NCI-H2227 (cell line): Measurements from ENCODE around the gene C5orf34.
"Not testable (repeated sequence)": the region's sequence is repeated elsewhere in the genome, so short reads cannot be mapped to it uniquely, and the experiment has no call there.

Experiments used
- DNase-seq: peaks from one replicate; lab custom pipeline; 2025; ENCODE audit not compliant: unreplicated experiment; lab: John Stamatoyannopoulos, UW

Gene C5orf34, protein sequence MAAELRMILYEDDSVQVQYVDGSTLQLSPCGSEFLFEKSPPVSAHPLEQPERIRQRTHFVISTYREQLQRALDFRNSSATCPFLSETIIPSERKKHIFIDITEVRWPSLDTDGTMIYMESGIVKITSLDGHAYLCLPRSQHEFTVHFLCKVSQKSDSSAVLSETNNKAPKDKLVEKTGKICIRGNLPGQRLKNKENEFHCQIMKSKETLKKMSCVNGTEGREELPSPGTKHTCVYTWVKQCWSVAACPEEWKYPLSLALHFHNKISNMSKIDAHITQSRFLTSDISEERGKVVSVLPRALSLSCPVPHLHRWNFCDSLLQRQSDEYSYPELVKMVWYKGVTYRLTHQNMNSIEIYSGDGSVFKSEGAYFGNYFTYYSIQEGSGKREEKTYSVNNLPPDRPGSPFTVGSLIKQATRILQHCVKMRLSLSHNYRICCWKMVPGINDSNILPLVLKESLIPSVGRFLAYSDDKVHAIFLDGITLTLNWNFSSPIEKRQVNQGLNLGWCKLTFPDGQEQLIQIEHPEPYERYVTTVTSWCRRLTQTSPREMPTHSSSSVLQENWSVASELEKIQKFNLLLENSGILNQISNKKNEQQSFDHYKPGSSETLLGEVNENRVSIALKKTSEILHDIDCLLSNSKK

GRCh38 chr5:43514816-43515677, at the start of gene C5orf34:
Gene C5orf34, minus strand, starts transcription at chr5:43515148. Its CDS starts 5,809 bp downstream, at chr5:43509339.
- peak; percentile 99 for DNase-seq

- no peak for DNase-seq
These were observed 49.4 kb upstream of the C5orf34 start for GRCh38 chr5:43564289-43564850.

- DNase-seq: no peak
These were observed 48.4 kb upstream of the C5orf34 start for GRCh38 chr5:43563321-43563720.

DNA sequence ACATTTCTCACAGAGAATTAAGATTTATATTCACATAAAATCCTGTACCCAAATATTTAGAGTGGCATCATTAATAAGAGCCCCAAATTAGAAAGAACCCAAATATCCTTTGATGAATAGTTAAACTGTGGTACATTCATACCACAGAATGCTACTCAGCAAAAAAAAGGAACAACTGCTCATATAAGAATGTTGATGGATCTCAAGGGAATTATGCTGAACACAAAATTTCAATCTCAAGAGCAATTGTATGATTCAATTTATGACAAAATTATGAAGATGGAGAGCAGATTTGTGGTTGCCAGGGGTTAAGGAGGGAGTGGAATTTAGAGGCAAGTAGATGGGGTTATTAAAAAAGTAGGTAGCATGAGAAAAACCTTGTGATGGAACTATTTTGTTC, 46.4 kb upstream of the C5orf34 start:
- no peak for DNase-seq

DNA sequence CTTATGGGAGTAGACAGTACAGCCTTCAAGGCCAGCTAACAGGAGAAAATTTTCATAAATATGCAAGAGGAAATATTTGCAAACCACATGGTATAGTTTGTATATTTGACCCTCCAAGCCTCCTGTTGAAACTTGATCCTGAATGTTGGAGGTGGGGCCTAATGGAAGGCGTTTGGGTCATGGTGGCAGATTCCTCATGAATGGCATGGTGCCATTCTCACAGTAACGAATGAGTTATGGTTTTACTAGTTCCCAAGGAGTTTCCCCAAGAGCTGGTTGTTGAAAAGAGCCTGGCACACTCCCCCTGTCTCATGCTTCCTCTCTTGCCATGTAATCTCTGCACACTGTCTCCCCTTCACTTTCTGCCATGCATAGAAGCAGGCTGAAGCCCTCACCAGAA, 45.2 kb upstream of the C5orf34 start:
- DNase-seq: no peak

- DNase-seq: peak; percentile 96
These were observed 42.1 kb upstream of the C5orf34 start, which contains the start of gene PAIP1 for GRCh38 chr5:43556857-43557542. Gene PAIP1, minus strand, starts transcription at chr5:43557077. Its CDS starts 231 bp downstream, at chr5:43556846.

- not testable (repeated sequence) for DNase-seq
These were observed 41.6 kb upstream of the C5orf34 start for GRCh38 chr5:43556607-43556856.

GRCh38 chr5:43555895-43556606, 41.1 kb upstream of the C5orf34 start:
- DNase-seq: peak; percentile 72

DNA sequence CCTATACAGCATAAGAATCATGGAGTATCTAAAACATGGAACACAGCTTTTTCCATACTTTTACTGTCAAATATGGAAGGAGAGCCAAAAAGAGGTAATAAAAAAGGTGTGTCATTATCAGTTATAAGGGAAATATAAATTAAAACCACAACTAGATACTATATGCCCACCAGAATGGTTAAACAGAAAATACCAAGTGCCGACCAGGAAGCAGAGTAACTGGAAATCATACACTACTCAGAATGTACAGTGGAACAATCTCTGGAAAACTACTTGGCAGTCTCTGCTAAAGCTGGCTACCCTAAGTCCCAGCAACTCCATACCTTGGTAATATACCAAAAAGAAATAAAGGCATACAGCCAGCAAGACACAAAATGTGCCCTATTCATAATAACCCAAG, 39.5 kb upstream of the C5orf34 start:
- no peak for DNase-seq

DNA sequence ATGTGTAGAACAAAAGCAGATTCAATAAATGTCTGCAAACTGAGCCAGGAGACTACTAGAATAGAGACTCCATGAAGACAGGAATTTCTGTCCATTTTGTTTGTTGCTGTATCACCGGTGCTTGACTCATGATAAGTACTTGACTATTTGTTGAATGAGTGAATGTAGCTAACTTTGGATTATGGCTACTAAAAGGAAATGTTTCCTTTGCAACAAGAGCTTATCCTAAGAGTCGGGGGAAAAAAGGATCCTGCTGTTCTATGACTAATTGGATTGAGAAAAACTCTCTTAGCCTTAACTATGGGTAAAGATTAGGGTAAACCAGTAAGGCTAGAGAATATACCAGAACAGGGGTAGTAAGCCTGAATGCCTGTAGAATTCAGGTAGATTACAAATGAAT, 38.4 kb upstream of the C5orf34 start:
- no peak for DNase-seq

DNA sequence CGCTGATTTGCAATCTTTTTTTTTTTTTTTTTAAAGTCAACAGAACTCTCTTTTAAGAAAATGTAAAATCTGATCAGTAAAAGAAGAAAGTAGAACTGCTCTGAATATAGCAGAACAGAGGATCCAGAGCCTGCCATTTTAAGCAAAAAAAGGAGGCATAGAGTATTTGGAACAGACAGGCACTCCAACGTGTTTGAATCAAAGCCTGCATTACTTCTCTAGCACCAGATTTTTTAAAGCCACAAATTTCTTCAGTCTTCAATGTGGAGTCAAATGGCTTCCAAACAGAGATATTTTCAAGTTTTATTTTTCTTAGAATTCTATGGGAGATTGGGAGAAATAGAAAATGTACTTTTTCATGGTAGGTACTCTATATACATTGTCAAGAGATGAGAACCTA, 36.8 kb upstream of the C5orf34 start:
- DNase-seq: no peak

DNA sequence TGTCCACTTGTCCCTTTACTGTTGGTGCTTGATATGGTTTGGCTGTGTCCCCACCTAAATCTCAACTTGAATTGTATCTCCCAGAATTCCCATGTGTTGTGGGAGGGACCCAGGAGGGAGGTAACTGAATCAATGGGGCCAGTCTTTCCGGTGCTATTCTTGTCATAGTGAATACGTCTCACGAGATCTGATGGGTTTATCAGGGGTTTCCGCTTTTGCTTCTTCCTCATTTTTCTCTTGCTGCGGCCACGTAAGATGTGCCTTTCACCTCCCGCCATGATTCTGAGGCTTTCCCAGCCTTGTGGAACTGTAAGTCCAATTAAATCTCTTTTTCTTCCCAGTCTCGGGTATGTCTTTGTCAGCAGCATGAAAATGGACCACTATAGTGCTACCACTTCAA, 34.3 kb upstream of the C5orf34 start:
- not testable (repeated sequence) for DNase-seq

GRCh38 chr5:43548358-43548757, 33.4 kb upstream of the C5orf34 start:
- DNase-seq: no peak

DNA sequence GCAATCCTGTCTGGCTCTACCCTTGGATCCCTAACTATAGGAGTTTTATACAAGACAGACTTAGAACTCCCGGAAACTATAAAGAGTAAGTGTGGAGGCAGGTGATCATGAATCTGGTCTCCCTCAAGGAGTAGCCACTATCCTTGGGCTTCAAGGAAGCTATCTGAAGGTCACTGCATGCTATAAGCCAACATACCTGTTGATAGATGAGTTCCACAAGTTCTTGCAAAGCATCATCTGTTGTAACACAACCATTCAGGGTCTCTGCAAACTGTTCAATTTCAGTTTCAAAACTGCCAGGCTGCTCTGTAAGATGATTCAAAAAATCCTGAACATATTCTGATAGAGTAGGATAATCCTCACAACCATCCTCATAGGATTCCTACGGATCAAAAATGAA, 32.6 kb upstream of the C5orf34 start:
- no peak for DNase-seq

DNA sequence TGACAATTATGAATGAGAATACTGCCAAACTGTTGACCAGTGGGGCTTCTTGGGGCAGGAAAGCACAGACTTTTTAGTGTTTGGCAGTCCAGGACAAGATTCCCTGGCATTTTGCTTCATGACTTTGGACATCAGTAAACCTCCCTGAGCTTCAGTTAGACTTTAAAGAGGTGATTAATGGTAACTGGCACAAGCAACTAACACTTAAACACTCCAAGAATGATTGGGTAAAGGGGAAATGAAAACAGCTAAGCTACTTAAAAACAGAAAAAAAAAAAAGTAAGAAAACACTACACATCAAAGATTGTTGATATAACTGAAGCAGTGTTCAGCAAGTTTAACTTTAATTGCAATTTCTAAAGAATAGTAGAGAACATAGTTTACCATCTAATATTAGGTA, 28.5 kb upstream of the C5orf34 start:
- DNase-seq: no peak

DNA sequence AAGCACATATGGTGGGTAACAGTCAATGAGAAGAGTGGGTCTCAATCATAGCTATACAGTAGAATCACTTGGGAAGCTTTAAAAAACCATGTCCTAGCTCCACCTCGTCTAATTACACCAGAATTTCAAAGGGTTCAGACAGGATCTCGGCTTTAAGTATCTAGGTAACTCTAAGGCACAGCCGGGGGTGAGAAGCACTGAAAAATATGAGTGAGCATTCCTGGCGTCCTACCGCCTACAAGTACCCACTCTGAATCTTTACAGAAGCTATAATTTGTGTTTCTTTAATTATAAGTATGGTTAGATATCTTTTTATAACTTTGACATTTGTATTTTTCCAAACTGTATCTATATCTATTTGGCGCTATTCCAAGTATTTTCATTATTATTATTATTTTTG, 25.8 kb upstream of the C5orf34 start:
- peak; percentile 30 for DNase-seq

DNA sequence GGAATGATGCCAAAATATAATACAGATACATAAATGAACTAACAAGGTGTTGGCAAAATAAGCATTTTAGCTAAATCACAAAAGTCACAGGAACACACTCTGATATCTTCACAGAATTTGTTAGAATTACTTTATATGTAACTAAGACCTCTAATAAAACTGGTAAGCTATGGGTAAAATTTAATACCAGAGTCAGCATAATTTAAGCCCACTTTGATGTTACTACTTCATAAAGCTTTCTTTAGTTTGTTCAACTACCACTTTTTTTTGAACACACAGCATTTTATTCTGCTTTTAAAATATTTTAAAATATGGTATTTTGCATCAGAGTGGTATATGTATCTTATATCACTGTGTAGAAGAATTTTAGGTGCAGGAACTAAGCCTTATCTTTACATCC, 22.0 kb upstream of the C5orf34 start:
- no peak for DNase-seq

- no peak for DNase-seq
These were observed 18.7 kb upstream of the C5orf34 start for GRCh38 chr5:43533646-43534045.

DNA sequence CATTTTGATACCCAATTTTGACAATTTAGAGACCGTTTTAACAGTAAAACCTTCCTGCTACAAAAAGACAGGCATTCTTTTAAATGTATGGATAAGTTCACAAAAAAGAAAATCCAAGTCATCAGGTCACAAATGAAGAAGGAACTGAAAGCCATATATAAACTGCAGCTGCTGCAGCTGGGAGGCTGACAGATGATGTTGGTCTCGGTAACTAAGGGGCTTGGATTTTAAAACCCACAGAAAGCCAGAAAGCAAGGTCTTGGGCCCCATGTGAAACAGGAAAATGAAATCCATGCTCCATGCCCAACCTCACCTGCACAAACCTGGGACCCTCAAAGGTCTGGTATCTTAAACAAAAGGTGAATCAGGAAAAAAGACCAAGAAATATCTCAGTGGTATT, 15.7 kb upstream of the C5orf34 start:
- no peak for DNase-seq

GRCh38 chr5:43523662-43524072, 8.7 kb upstream of the C5orf34 start:
- no peak for DNase-seq
